ENCODE measurements around the gene C11orf54.

DNA sequence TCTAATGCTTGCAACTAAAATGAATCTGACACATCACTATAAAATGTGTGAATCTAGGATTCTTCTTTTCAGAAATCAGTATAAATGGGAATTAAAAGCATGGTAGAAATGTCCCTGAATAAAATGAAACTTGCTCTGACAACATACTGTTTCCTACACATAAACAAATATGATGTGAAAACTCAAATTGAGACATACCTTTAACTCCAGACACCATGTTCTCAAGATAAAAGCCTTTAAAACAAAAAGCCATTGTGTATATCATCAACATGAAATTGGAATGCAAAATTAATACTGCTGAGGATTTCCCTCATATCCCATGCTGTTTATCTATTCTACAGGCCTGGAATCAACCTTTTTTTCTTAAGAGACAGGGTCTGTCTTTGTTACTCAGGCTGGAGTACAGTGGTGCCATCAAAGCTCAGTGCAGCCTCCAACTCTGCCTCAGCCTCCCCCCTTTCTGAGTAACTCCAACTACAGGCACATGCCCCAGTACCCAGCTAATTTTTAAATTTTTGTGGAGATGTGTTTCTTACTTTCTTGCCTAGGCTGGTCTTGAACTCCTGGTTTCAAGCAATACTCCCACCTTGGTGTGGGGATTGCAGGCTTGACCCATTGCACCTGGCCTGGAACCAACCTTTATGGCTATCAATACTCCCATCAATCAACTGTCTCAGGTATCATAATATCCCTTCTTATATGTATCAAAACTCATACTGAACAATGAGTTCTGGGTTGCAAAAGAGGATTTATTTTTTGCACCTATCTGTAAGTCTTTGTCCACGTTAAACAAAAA, 6.8 kb upstream of the C11orf54 start:
- TF ChIP-seq CTCF (IDR thresholded peaks at IDR 0.05; ENCODE audit: extremely low read depth in 1 of 2, insufficient read depth in 1 of 2, low read depth in 1 of 2, low read length in 2 of 2) (no peak), POLR2A (IDR thresholded peaks at IDR 0.05; ENCODE audit: low read depth, low read length) (peak; percentile 64), EZH2 (IDR thresholded peaks at IDR 0.05; ENCODE audit: borderline replicate concordance, low read depth, low read length, severe bottlenecking) (no peak), JUN (IDR thresholded peaks at IDR 0.05; ENCODE audit: borderline replicate concordance, insufficient read depth, insufficient read length, low read depth) (no peak), GATA2 (IDR thresholded peaks at IDR 0.05; ENCODE audit: insufficient read depth, insufficient read length, low read depth, low read length) (no peak), POLR2AphosphoS5 (IDR thresholded peaks at IDR 0.05; ENCODE audit: insufficient read depth, low read depth, low read length) (no peak)
